ENCODE measurements around the gene NEK10.

- no peak for TF ChIP-seq POLR2A (IDR thresholded peaks at IDR 0.05; ENCODE audit: low read length)
- TF ChIP-seq GATA1 (IDR thresholded peaks at IDR 0.05; ENCODE audit: low read depth, low read length) = no peak
These were observed 87.5 kb downstream of the NEK10 start for GRCh38 chr3:27281671-27282150.

Measured in erythroblast (primary cell).